OCI-LY7 (cell line): ENCODE results near the gene GIMAP7.

Experiments used
- CTCF ChIP-seq: fragments of 200-600 bp; sonication (generic); conservative IDR thresholded peaks from 2 replicates; pipeline ENCODE4 v1.5.1; 2014; ENCODE audit warnings: mild to moderate bottlenecking, antibody characterized with exemption, low read length, moderate library complexity, mixed read lengths
- EZH2phosphoT487 ChIP-seq: fragments of 200-600 bp; sonication (generic); IDR thresholded peaks from 2 replicates; pipeline ENCODE4 v1.6.1; 2018; ENCODE audit warnings: low read depth, borderline replicate concordance, mild to moderate bottlenecking, mixed run types, antibody characterized with exemption, low read length, moderate library complexity, mixed read lengths

GRCh38 chr7:150464962-150465361, 49.7 kb upstream of the GIMAP7 start:
- TF ChIP-seq CTCF (no peak), EZH2phosphoT487 (no peak)
